NCI-H1417 (cell line): Measurements from ENCODE around the gene MUC6.

Experiments used
- DNase-seq, 3 experiments: peaks; one replicate each; lab custom pipeline; 2025; lab: John Stamatoyannopoulos, UW

MUC6 gene

DNA sequence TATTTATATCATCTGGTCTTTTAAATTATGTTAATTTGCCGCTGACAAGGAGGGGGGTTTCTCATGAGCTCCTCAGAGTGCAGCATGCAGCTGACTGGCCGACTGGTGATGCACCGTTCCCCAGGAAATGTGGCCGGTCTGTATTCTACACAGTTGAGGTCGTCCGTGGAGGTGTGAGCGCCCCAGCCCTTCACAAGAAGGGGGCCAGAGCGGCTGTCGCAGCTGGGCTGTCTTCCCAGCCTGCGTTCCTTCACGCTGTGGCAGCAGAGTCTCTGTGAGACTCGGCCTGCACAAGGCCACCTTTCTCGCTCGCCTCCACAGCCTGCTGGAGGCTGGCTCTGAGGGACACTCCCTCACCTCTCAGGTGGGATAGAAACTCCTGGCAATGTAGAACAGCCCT lies 67.7 kb downstream of the MUC6 start:
- DNase-seq, result no peak

DNA sequence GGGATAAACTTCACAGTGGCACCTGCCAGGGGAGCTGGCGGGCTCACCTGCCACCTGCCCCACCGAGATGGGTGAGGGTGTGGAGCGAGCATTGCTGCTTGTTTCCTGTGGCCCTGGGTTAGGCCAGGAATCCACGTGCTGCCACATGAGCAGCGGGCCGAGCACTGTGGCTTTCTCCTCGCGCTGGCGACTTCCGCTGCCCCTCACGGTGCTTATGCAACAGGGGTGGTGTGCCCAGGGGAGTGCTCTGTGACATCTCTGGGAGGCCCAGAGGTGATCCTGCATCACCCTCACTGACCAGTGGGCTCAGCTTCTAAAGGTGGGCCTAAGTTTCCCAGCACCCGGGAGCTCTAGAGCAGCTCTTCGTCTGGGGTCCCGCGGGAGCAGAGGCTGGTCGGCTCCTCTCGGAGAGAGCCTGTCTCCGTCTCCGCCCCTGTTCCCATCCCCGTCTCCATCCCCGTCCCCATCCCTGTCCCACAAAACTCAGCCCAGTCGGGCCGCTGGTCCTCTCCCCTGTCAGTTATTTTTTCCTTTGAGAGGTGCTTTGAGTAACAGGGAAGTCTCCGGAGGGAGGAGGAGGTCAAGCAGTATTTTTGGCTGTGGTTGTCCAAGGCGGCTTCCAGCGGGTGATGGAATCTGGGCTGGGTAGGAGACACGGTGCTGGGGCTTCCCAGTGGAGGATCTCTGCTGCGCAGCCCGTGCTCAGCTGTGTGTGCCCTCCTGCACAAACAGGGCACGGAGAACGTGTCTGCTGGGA lies 68.3 kb downstream of the MUC6 start:
- no peak for DNase-seq

DNA sequence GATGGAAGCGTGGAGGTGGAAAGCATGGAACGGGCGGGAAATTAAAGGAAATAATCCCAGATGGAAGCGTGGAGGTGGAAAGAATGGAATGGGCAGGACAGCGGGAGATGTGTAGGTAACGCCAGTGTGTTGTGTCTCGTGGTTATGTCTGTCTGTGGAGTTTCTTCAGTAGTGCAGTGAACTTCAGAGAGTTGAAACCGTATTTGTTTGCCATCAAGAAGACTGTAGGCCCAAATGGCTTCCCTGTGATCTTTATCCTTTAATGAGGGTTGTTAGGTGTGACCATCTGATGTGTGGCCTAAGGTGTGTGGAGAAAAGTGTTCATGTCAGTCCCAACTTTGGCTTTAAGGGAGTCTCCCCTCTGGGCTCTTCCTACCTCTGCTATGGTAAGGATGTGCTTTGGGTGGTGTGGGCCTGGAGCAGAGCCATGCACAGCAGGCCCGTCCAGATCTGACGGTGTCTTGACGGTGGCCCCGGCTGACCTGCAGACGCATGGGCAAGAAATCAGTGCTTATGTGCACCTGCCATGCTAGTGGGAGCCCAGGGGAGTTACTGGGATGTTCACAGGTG lies 71.2 kb downstream of the MUC6 start:
- DNase-seq, result no peak

DNA sequence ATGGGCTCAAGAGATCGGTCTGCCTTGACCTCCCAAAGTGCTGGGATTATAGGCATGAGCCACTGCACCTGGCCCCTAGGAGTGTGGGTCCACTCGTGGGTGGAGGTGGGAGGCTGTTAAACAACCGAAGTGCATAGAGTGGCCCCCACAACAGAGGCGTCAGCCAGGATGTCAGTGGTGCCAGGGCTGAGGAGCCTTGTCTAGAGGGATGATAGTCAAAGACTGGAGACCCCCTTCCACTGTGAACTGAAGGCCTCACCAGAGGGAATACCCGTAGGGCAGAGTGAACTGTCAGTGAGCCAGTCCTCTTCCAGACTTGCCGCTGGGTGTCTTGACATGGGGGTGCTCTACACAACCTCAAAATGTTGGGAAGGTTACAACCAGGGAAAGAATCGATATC lies 72.7 kb downstream of the MUC6 start:
- DNase-seq, result no peak
